Stimulated activated naive CD8-positive, alpha-beta T cell treated with anti-CD3 and anti-CD28 coated beads, Interleukin-15, Interleukin-2, amounts not matched to agents 100 ng/mL and 50 ng/mL, for 24 hours (primary cell): ENCODE results near the gene TBC1D5.
"Not testable (repeated sequence)": the region's sequence is repeated elsewhere in the genome, so short reads cannot be mapped to it uniquely, and the experiment has no call there.

ENCODE experiments used
- H3K27ac Mint-ChIP-seq: one replicate; pipeline ENCODE4 v1.8.0; 2021; ENCODE audit warnings: mild to moderate bottlenecking, mixed read lengths
- H3K27me3 Mint-ChIP-seq: one replicate; pipeline ENCODE4 v1.8.0; 2021; ENCODE audit warnings: mixed read lengths
- H3K36me3 Mint-ChIP-seq: one replicate; pipeline ENCODE4 v1.8.0; 2021; ENCODE audit warnings: low read depth, mixed read lengths
- H3K4me1 Mint-ChIP-seq: one replicate; pipeline ENCODE4 v1.8.0; 2021; ENCODE audit warnings: low read depth, mixed read lengths
- H3K4me3 Mint-ChIP-seq: one replicate; pipeline ENCODE4 v1.8.0; 2021; ENCODE audit warnings: mild to moderate bottlenecking, mixed read lengths
- H3K9me3 Mint-ChIP-seq: one replicate; pipeline ENCODE4 v1.8.0; 2021; ENCODE audit warnings: mixed read lengths

The TBC1D5 gene

DNA sequence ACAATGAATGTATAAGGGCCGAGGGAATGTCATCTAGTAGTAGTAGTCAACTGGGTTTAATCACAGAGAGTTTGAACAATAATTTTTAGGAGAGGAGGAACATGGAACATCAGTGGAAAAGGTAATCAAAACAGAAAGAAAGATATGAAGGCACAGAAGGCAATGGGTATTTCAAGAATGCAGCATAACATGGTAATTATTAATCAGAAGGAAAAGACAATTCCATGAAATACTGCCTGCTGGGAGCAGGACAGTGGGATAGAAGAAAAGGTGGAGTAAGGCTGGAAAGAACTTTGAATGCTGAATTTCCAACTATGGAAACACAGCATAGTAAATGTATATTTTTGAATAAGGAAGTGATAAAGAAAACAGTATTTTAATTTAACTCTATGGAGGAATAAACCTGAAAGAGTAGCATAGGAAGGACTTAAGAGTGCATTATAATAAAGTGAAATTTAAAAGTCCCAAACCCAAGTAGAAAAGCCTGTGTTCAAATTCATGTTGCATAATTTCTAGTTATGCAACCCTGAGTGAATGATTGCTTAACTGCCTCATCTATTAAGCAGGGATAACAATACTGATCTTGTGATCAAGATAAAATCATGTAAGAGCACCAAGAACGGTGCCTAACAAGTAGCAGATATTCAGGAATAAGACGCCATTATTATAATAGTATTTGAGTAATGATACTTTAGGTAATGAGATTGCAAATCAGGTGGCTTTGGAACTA lies 357.7 kb downstream of the TBC1D5 start:
- Mint-ChIP-seq H3K27ac (no peak overlapping the region), H3K27me3 (no peaks in the 10 kb centered on the region), H3K4me3 (no peak overlapping the region), H3K9me3 (no peaks in the 10 kb centered on the region), H3K36me3 (peaks cover 12% of the 10 kb centered on the region), H3K4me1 (no peaks in the 10 kb centered on the region)

DNA sequence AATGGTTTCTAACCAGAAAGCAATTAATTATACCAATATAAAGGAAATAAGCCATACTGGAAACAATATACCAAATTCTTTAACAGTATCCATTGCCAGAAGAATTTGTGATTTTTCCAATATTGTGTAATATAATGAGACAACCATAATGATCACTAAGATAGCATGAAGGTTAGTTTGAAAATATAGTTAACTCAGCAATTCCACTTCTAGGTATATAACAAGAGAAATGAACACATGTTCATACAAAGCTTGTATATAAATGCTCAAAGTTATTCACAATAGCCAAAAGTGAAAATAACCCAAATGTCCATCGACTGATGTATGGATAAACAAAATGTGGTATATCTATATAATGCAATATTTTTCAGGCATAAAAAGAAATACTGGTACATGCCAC lies 369.1 kb downstream of the TBC1D5 start:
- no peaks in the 10 kb centered on the region for H3K27me3 Mint-ChIP-seq
- H3K36me3 Mint-ChIP-seq: peaks cover 28% of the 10 kb centered on the region
- H3K27ac Mint-ChIP-seq: no peak overlapping the region
- H3K9me3 Mint-ChIP-seq: no peaks in the 10 kb centered on the region
- no peaks in the 10 kb centered on the region for H3K4me1 Mint-ChIP-seq
- H3K4me3 Mint-ChIP-seq: no peak overlapping the region

DNA sequence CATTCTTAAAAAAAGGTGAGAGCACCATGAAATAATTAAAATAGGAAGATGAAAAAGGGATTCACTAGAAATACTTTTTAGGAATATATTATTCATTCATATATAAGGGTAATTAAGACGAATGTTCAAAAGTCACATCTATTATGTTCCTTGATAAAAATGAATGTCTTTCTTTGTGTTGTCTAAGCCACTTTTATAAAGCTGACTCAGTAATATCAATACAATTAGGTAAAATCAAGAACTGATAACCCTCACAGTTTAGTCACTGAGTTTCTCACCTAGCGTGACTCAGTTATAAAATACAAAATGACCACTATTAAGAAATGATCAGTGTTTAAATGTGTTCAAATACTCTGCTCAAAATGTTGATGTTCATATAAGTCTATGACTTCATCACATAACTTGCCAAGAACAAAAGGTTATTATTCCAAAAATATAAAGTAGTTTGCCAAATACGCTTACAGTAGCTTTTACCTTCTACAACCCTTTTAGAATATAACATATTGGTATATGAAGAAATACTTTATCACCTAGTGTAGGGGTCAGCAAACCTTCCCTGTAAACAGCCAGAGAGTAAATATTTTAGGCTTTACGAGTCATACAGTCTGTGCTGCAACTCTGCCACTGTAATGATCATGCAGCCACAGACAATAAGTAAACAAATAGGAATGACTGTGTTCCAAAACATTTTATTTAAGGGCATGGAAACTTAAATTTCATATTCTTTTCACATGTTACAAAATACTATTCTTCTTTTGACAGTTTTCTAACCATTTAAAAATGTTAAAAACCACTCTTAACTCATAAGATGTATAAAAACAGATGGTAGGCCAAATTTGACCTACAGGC lies 369.8 kb downstream of the TBC1D5 start:
- Mint-ChIP-seq H3K9me3 (no peaks in the 10 kb centered on the region), H3K27me3 (no peaks in the 10 kb centered on the region), H3K4me3 (no peak overlapping the region), H3K36me3 (peaks cover 28% of the 10 kb centered on the region), H3K4me1 (no peaks in the 10 kb centered on the region), H3K27ac (no peak overlapping the region)

DNA sequence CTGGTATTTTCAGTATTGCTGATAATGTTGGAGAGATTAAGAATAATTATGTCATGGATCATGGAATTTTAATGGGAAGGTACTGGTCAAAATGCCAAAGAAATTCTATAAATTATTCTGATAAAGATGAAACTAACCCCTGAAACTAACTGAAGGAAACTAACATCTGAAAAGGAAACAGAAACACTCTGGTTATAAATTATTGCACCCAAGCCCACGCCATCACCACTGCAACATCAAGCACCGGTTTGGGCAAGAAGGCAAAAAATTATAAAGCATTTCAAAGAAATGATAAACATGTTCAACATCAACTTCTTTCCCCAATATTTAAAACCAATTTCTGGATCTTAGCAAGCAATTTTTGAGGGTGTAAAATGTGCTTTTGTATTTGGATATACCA lies 372.5 kb downstream of the TBC1D5 start:
- H3K4me1 Mint-ChIP-seq: no peaks in the 10 kb centered on the region
- no peaks in the 10 kb centered on the region for H3K9me3 Mint-ChIP-seq
- H3K27me3 Mint-ChIP-seq: no peaks in the 10 kb centered on the region
- H3K27ac Mint-ChIP-seq: no peak overlapping the region
- H3K36me3 Mint-ChIP-seq: peaks cover 20% of the 10 kb centered on the region
- no peak overlapping the region for H3K4me3 Mint-ChIP-seq

DNA sequence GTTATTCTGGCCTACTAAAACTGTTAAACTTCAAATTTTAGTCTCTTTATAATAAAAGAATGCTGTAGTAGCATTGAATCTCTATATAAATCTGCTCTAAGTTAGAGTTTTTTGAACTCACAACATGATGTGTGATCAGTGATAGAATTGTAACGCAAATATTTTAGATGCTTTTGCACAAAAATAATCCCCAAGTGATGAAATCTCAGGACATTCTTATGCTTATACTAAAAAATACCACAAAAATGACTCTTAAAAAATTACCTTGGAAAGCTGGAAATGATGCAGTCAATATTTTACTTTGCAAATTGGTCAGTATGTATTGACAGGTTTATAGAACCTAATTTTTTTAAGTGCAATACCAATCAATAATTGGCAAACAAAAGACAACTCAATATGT lies 375.3 kb downstream of the TBC1D5 start:
- no peaks in the 10 kb centered on the region for H3K4me1 Mint-ChIP-seq
- no peaks in the 10 kb centered on the region for H3K9me3 Mint-ChIP-seq
- peaks cover 24% of the 10 kb centered on the region for H3K36me3 Mint-ChIP-seq
- H3K4me3 Mint-ChIP-seq: no peak overlapping the region
- H3K27ac Mint-ChIP-seq: no peak overlapping the region
- no peaks in the 10 kb centered on the region for H3K27me3 Mint-ChIP-seq

DNA sequence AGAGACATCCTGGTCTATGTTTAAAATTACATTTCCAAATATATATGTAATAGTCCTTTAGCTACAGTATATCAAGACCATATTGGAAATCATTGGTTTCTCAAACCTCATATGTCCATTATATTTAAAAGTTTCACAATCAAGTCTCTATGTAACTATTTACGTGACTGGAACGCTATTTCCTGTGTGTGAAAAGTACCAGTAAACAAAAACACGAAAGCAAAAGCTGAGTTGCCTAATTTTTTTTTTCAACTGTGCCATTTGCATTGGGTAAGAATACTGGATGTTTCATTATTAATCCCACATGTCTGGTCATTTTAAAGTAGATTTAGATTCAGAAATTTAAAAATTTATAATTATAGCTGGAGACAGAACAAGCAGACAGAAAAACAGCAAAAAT lies 381.4 kb downstream of the TBC1D5 start:
- Mint-ChIP-seq H3K36me3 (peaks cover 12% of the 10 kb centered on the region), H3K9me3 (no peaks in the 10 kb centered on the region), H3K4me1 (no peaks in the 10 kb centered on the region), H3K27me3 (no peaks in the 10 kb centered on the region), H3K4me3 (no peak overlapping the region), H3K27ac (no peak overlapping the region)

DNA sequence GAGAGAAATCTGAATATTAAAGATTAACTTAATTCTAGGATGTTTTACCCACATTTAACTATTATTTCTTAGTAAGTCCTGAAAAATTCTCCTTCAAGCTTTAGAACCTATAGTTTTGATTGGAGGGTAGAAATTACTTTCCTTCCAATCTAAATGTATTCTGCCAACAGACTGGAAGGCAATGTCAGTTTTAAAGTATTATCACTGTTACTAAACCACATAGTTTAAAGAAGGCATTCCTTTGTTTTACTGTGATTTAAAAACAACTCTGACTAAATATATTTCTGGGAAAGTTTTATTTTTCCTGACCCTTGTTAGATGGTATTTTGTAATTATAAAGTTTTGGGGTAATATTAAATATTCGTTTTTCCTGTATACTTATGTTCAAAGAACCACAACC lies 382.5 kb downstream of the TBC1D5 start:
- no peaks in the 10 kb centered on the region for H3K9me3 Mint-ChIP-seq
- no peaks in the 10 kb centered on the region for H3K27me3 Mint-ChIP-seq
- H3K4me3 Mint-ChIP-seq: no peak overlapping the region
- H3K27ac Mint-ChIP-seq: no peak overlapping the region
- peaks cover 15% of the 10 kb centered on the region for H3K36me3 Mint-ChIP-seq
- H3K4me1 Mint-ChIP-seq: no peaks in the 10 kb centered on the region

DNA sequence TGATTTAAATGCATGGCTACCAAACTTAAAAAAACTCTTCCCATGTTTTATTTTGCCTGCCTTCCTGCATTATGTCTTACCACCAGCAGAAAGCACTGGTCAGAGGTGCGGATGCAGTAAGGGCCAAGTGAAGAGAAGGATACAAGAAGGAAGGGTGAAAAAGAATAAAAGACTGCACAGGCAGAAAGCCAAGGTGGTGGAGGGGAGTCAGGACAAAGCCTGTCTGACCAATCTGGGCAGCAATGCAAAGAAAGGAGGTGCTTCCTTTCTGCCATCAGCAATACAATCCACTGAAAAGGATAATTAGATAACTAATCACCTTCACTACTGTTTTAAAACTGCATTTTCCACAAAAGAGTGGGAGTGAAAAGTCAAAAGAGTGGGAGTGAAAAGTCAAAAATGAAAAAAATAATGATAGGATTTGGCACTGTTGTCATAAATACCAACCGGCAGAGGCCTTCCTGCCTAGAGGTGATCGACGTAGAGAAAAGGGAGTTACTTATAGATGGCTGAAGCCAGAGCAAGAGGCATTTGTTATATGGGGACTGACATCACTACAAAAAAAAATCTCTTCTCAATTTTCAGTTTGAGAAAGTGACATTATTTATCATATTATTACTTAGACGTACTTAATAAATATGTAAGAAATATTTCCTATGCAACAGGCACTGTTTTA lies 385.3 kb downstream of the TBC1D5 start:
- no peaks in the 10 kb centered on the region for H3K9me3 Mint-ChIP-seq
- H3K36me3 Mint-ChIP-seq: peaks cover 15% of the 10 kb centered on the region
- no peaks in the 10 kb centered on the region for H3K27me3 Mint-ChIP-seq
- H3K27ac Mint-ChIP-seq: no peak overlapping the region
- H3K4me1 Mint-ChIP-seq: no peaks in the 10 kb centered on the region
- no peak overlapping the region for H3K4me3 Mint-ChIP-seq

DNA sequence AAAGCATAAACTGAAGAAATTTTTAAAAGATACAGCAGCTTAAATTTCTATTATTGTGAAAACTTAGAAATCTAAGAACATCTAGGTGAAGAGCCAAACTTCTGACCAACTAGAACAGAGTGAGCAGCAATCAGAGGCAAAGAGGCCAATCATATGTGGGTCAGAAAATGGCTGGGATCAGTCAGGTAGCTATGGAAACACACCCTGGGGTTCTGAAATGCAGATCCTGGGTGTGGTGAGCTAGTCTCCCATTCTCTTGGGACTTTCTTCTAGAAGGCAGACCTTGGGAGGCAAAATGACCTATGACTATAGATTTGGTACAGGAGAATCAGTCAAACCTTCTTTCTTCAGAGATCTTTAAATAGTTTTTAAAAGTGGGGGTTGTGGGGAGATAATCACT lies 385.8 kb downstream of the TBC1D5 start:
- no peaks in the 10 kb centered on the region for H3K27me3 Mint-ChIP-seq
- no peaks in the 10 kb centered on the region for H3K4me1 Mint-ChIP-seq
- H3K27ac Mint-ChIP-seq: no peak overlapping the region
- peaks cover 17% of the 10 kb centered on the region for H3K36me3 Mint-ChIP-seq
- no peak overlapping the region for H3K4me3 Mint-ChIP-seq
- no peaks in the 10 kb centered on the region for H3K9me3 Mint-ChIP-seq

DNA sequence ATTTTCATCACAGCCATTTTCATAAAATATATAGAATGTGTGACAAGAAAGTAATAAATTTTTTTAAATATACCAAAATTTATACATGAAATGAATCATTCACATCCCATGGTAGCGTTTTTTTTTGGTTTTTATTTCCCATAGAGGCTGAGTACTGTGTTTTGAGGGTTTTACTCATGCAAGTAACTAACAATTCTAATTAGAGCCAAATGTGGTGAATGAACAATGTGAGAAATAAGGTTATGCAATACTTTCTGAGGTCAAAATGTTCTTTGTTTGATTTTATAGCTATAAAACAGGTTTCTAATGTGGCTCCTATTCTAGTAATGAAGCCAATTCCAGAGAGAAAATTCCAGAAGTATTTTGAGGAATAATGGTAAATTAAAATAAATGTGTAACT lies 386.8 kb downstream of the TBC1D5 start:
- Mint-ChIP-seq H3K27ac (no peak overlapping the region), H3K4me3 (no peak overlapping the region)

DNA sequence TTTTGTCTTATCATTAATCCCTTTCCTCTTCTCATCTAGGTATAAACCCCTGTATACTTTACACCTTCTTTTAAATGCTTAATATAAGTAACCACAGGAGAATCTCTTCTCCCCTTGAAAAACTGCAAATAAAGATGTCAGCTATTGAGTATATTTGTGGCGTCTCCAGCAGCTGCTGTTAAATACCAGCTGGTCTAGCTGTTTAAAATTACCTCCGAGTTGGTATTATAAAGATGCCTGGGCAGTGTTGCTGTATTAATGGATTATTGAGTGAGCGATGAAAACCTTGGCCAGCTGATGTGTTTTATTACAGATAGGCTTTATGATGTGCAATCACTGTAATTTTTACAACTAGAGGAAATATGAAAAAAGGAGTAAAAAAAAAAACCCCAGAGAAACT lies 388.1 kb downstream of the TBC1D5 start:
- no peak overlapping the region for H3K4me3 Mint-ChIP-seq
- H3K27me3 Mint-ChIP-seq: no peaks in the 10 kb centered on the region
- no peak overlapping the region for H3K27ac Mint-ChIP-seq
- peaks cover 17% of the 10 kb centered on the region for H3K36me3 Mint-ChIP-seq
- H3K4me1 Mint-ChIP-seq: no peaks in the 10 kb centered on the region
- no peaks in the 10 kb centered on the region for H3K9me3 Mint-ChIP-seq

More for the DNA sequence above, 386.8 kb downstream of the TBC1D5 start:
- Mint-ChIP-seq H3K27me3 (no peaks in the 10 kb centered on the region), H3K4me1 (no peaks in the 10 kb centered on the region), H3K9me3 (no peaks in the 10 kb centered on the region), H3K36me3 (peaks cover 17% of the 10 kb centered on the region)

DNA sequence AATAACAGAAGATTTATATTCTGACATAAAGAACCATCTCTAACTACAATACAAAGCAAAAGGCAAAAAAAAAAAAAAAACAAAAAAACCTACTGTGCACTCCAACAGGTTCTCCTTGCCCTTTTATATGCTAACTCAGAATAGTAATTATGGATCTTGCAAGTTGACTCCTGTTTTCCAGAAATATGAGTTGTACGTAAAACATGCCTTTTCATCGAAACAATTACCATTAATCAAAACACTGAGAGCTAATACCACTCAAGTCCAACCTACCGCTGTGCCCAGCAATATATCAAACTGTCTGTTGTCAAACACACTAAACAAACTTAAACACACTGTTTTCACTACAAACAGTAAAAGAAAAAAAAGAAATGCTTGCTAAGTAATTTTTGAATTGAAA lies 389.8 kb downstream of the TBC1D5 start:
- H3K9me3 Mint-ChIP-seq: no peaks in the 10 kb centered on the region
- no peaks in the 10 kb centered on the region for H3K4me1 Mint-ChIP-seq
- no peaks in the 10 kb centered on the region for H3K27me3 Mint-ChIP-seq
- no peak overlapping the region for H3K4me3 Mint-ChIP-seq
- peaks cover 17% of the 10 kb centered on the region for H3K36me3 Mint-ChIP-seq
- no peak overlapping the region for H3K27ac Mint-ChIP-seq

DNA sequence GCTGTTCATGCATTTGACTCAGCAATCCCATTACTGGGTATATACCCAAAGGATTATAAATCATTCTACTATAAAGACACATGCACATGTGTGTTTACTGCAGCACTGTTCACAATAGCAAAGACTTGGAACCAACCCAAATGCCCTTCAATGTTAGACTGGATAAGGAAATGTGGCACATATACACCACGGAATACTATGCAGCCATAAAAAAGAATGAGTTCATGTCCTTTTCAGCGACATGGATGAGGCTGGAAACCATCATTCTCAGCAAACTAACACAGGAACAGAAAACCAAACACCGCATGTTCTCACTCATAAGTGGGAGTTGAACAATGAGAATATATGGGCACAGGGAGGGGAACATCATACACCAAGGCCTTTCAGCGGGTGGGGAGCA lies 391.2 kb downstream of the TBC1D5 start:
- H3K4me3 Mint-ChIP-seq, H3K27ac Mint-ChIP-seq, H3K4me1 Mint-ChIP-seq, H3K9me3 Mint-ChIP-seq, H3K27me3 Mint-ChIP-seq: not testable (repeated sequence)
- peaks cover 14% of the 10 kb centered on the region for H3K36me3 Mint-ChIP-seq

DNA sequence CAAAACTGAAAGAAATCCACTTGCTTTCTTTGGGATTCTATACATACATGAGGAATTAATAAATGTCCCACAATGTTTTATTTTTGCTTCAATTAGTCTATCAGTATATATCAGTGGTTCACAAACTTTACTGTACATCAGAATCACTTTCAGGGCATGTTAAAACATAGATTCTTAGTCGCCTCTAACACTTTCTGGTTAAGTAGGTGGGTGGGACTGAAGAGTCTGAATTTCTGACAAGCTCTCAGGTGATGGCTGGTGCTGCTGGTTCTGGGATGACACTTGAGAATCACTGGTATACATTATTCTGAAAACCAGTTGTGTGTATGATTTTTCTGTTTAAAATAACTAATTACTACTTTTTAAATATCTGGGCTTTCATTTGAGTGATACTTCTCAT lies 393.3 kb downstream of the TBC1D5 start:
- H3K4me3 Mint-ChIP-seq: no peak overlapping the region
- H3K4me1 Mint-ChIP-seq: no peaks in the 10 kb centered on the region
- H3K27ac Mint-ChIP-seq: no peak overlapping the region
- no peaks in the 10 kb centered on the region for H3K9me3 Mint-ChIP-seq
- peaks cover 10% of the 10 kb centered on the region for H3K36me3 Mint-ChIP-seq
- no peaks in the 10 kb centered on the region for H3K27me3 Mint-ChIP-seq

DNA sequence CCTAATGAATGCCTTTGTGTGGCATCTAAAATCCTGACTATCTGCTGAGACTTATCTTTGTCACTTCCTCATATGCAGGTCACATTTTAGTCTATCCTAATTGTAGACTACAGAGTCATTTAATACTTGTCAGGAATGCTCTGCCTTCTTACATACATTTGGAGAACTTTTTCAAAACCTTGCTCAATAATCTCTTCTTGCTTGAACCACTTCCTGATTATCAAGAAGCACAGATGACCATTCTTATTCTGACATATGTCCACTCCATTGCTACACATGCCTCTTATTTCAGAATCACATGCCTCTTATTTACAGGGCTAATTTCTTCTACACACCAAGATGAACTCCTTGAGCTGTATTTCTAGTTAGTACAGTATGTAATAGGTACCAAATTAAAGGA lies 400.3 kb downstream of the TBC1D5 start:
- H3K4me3 Mint-ChIP-seq: no peak overlapping the region
- H3K9me3 Mint-ChIP-seq: no peaks in the 10 kb centered on the region
- no peaks in the 10 kb centered on the region for H3K27me3 Mint-ChIP-seq
- no peaks in the 10 kb centered on the region for H3K4me1 Mint-ChIP-seq
- H3K36me3 Mint-ChIP-seq: peaks cover 4% of the 10 kb centered on the region
- no peak overlapping the region for H3K27ac Mint-ChIP-seq
